ENCODE measurements around the gene WARS2. TPM values are rescaled to one million over a fixed set of nuclear protein-coding genes. Genes with fewer than 3 reads are reported as not detected.

Gene WARS2
- total RNA-seq, 2 experiments from 2014 or later = 10.3 to 12.9 TPM

DNA sequence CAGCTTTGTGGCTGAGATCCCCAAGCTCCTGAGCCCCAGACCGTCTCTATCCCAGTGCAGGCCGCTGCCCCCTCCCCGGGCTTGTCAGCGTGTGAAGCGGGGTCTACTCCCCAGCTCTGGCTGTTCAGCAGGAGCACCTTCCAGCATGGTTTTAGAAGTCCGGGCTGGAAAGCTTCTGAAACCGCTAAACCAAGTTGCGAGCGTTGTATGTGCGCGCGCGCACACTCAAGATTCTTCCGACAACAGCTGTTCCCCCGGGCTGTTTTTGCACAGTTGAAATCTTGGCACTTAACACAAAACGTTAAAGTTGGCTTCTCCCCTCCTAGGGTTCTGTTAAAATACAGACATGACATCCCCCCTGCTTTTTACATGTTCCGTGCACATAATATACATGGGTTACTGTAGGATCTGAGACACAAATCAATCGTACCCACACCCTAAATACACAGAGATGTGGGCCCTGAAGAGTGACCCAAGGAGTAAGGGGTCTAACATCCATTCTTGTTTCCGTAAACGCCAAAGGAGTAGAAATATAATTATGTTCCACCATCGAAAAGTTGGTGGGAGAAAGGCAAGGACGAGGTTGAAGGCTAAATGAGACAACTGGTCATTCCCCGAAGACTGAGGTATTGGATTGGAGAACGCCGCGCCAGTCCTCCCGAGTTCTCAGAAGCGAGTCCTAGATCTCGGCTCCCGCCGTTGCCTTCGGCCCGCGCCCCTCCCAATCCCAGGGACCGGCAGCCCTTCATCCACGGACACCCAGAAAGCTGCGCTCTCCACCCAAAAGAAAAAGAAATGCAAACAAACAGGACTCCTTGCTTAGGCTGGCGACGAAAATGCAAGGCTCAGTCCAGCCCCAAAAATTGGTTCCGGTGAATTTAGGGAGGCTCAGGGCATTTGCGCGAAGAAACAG lies 153.6 kb downstream of the WARS2 start:
- ChIA-PET POLR2A (interaction anchor here (0.6 kb wide), 1 partner anchor 158 kb away, joined by 7 read pairs; no protein-coding TSS in a partner anchor), CTCF (interaction anchor here (0.6 to 3.0 kb wide), 2 partner anchors 22 to 59 kb away, joined by 3 to 7 read pairs; no protein-coding TSS in a partner anchor)
- Mint-ChIP-seq H3K27me3 (peaks cover 93% of the 10 kb centered on the region), H3K36me3 (ENCODE audit: low read depth) (peaks cover 5% of the 10 kb centered on the region), H3K27ac (peak overlapping the region; percentile 57), H3K4me3 (peak overlapping the region; percentile 44), H3K9me3 (peaks cover 10% of the 10 kb centered on the region), H3K4me1 (peaks cover 11% of the 10 kb centered on the region)
- no peak for DNase-seq

DNA sequence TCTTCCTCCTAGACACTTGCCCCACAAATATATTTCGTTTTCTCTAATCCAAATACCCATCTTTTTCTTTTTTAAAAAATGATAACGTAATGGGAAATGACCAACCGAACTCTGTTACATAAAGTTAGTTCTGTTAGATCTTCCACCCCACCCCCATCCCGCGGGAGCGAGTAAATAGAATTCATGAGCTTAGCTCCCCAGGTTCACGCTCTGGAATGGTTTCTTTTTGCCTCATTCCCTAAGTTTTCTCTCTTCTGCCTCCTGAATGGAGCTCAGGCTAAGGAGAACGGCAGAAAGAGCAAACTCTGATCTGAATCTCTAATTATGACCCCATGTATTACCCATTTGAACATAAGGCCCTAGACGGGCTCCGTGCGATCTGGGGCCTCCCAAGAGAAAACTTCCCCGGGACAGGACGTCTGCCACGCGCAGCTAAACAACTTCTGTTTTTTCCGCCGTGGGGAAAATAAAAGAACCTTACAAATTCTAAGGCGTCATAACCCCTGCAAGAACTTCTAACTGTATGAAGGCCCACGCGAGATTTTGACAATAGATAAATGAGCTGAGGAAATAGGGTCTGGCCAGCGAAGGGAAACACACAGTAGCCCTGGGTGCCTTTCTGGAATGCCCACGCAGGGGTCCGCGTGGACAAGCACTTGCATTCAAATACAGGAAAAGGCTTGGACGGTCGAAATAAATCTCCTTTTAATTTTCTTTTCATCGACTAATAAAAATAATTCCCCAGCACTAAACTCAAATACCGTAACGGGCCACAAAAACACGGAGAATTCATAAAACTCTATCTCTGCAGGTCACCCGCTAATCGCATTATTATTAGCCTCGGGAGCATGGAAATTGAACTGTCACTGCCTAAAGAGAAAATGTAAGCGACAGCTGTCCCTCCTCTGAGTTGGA lies 154.6 kb downstream of the WARS2 start:
- Mint-ChIP-seq H3K4me3 (peak overlapping the region; percentile 26), H3K9me3 (peaks cover 10% of the 10 kb centered on the region), H3K4me1 (peaks cover 11% of the 10 kb centered on the region), H3K36me3 (ENCODE audit: low read depth) (peaks cover 5% of the 10 kb centered on the region), H3K27me3 (peaks cover 92% of the 10 kb centered on the region), H3K27ac (peak overlapping the region; percentile 57)
- no peak for DNase-seq
- POLR2A ChIA-PET = no interaction called here
- CTCF ChIA-PET = interaction anchor here (0.6 to 3.0 kb wide), 2 partner anchors 23 to 60 kb away, joined by 3 to 7 read pairs; no protein-coding TSS in a partner anchor

DNA sequence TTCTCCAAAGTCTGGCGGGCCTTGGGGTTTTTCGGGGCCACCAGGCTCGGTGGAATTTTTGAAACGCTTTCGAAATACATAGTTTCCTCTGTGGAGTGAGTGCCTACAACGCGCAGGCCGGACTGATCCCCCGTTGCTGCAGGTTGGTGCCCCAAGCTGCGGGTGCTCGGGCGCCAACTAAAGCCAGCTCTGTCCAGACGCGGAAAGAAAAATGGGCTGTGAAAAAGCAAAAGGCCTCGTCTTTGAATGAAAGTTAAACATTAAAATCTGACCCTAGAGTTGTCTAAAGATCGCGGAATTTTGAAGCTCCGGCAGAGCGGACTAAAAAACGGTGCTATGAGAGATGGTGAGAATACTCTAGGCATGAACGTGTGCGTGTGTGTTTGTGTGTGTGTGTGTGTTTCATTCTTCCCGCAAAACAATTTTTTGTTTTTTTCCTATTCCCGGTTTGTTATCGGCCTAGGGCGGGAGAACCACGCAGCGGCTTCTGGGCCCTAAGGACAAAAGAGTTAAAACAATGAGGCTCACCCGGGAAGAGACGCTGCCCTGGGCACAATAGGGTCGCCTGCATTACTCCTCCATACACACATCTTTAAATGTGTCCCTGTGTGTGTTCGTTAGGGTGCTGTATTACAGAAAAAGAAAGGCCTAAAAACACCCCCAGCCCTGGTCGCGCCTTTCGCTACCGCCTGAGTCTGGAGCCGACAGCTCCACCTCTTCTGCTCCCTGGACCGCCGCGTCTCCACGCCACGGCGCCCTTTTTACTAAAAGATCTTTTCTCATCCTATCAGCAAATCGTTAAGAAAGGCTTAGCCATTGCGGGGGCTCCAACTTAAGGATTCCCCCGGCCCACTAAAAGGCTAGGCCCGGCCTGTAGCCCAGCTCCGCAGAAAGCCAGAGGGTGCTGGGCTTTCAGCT lies 155.5 kb downstream of the WARS2 start:
- Mint-ChIP-seq H3K4me1 (peaks cover 14% of the 10 kb centered on the region), H3K4me3 (peak overlapping the region; percentile 26), H3K36me3 (ENCODE audit: low read depth) (peaks cover 9% of the 10 kb centered on the region), H3K27ac (peak overlapping the region; percentile 1), H3K27me3 (peaks cover 89% of the 10 kb centered on the region), H3K9me3 (peaks cover 13% of the 10 kb centered on the region)
- ChIA-PET POLR2A (no interaction called here), CTCF (interaction anchor here (3.0 kb wide), 1 partner anchor 24 kb away, joined by 7 read pairs; no protein-coding TSS in a partner anchor)
- no peak for DNase-seq

DNA sequence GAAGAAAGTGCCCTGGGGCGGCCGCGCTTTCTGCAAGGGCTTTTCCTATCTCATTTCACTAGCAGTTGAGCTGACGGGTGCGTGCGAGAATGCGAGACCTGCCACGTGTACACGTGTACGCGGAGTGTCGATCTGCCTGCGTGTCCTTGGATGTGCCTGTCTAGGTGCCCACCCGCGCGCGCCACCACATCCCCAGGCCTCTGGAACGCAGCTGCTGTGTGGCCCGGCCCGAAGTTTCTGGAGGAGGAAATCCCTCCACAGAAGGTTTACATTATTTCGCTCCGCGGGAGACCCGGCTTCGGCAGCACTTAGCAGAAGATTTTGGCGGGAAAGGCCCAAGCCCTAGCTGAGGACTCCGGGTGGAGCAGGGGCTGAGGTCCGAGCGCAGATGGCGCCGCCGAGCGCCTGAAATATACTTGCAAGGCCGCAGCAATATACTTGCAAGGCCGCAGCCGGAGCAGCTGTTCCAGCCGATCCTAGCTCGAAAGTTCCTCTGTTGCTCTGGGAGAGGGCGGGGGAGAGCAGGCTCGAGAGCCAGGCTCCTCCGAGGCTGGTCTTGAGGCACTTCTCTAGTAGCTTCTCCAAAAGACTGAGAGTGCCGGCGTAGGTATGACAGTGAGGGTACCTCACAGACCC lies 156.2 kb downstream of the WARS2 start:
- H3K9me3 Mint-ChIP-seq = peaks cover 17% of the 10 kb centered on the region
- H3K4me3 Mint-ChIP-seq = peak overlapping the region; percentile 26

DNA sequence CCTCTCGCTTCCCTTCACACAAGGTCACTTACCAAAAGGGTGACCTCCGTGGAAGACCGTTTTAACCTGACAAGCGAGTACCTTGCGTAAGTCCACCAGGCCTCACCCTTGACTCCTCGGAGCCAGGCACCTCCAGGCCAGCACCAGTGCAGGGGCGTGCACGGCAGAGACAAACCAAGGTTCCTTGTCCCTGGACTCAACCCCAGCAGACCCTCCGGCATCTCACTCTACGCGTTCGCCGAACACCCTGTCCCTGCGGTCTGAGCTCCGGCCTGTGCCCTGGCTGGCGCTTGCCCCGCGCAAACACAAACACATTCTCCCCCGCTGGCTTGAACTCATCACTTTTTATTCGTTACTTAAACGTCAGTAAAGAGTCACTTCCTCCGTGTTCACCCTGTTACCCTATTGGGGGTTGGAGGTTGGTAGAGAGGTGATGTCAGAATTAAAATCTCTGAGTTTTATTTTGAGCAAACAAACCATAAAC lies 156.9 kb downstream of the WARS2 start:
- Mint-ChIP-seq H3K9me3 (peaks cover 17% of the 10 kb centered on the region), H3K4me1 (peaks cover 15% of the 10 kb centered on the region), H3K36me3 (ENCODE audit: low read depth) (peaks cover 10% of the 10 kb centered on the region), H3K27ac (peak overlapping the region; percentile 66), H3K4me3 (peak overlapping the region; percentile 10), H3K27me3 (peaks cover 87% of the 10 kb centered on the region)
- DNase-seq = no peak
- POLR2A ChIA-PET = no interaction called here
- CTCF ChIA-PET = no interaction called here

More for the DNA sequence above, 156.2 kb downstream of the WARS2 start:
- ChIA-PET POLR2A (no interaction called here), CTCF (interaction anchor here (3.0 kb wide), 1 partner anchor 25 kb away, joined by 7 read pairs; no protein-coding TSS in a partner anchor)
- Mint-ChIP-seq H3K4me1 (peaks cover 15% of the 10 kb centered on the region), H3K27me3 (peaks cover 89% of the 10 kb centered on the region), H3K36me3 (ENCODE audit: low read depth) (peaks cover 11% of the 10 kb centered on the region), H3K27ac (no peak overlapping the region)
- no peak for DNase-seq

DNA sequence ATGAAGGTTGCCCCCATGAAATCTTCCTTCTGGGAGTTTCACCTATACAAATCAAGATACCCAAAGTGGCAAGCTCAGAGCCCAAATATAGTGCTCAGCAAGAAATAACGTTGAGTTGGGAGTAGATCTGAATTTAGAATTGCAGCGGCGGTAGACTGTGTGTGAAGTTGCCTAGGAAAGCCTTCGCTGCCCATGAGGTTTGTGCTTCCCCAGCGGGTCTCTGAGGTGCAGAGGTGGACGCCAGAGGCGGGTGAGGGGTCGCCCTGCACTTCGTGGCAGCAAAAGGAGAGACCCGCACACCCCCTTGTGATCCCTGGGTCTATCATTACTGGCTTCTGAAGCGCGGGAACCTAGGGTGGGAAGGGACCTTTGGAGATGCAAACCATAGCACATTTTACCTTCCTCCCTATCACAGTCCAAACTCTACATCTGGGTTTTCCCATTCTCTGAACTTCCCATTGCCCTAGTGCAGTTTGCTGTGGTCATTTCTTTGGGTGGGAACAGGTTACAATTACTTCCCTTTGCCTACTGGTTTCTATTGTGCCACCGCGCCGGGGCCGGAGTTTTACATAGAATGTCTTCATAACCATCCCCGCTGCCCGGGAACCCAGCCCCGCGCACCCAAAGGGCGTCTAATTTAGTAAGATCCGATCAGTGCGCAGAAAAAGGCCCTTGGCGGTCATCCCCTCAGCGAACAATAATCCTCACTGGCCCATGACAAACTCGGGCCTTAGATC lies 157.5 kb downstream of the WARS2 start:
- Mint-ChIP-seq H3K27ac (no peak overlapping the region), H3K27me3 (peaks cover 87% of the 10 kb centered on the region), H3K36me3 (ENCODE audit: low read depth) (peaks cover 8% of the 10 kb centered on the region), H3K4me3 (no peak overlapping the region), H3K9me3 (peaks cover 17% of the 10 kb centered on the region), H3K4me1 (peaks cover 15% of the 10 kb centered on the region)
- ChIA-PET CTCF (no interaction called here), POLR2A (no interaction called here)
- DNase-seq = no peak

DNA sequence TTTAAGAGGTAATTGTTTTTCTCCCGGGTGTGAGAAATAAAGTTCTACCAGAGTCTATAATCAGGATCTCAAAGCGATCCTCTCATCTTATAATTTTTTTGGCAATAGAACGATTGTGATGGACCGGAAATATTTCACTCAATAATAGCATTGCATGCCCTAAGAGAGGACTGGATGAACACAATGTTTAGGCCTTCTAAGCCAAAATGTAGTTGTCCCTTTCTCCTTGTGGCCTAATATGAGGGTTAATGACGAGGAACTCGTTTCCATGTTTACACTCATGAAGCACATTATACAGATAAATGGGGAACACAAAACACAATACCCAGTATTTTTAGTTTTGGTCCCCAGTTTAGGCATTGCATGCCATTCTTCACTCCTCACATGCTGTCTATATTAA lies 158.2 kb downstream of the WARS2 start:
- H3K36me3 Mint-ChIP-seq (ENCODE audit: low read depth) = peaks cover 8% of the 10 kb centered on the region
- peaks cover 86% of the 10 kb centered on the region for H3K27me3 Mint-ChIP-seq
- no peak overlapping the region for H3K4me3 Mint-ChIP-seq
- peaks cover 17% of the 10 kb centered on the region for H3K9me3 Mint-ChIP-seq
- CTCF ChIA-PET = interaction anchor here (1.0 to 1.1 kb wide), 2 partner anchors 11 to 14 kb away, joined by 3 read pairs; no protein-coding TSS in a partner anchor
- no peak for DNase-seq
- POLR2A ChIA-PET = no interaction called here
- H3K27ac Mint-ChIP-seq = no peak overlapping the region
- H3K4me1 Mint-ChIP-seq = peaks cover 15% of the 10 kb centered on the region

DNA sequence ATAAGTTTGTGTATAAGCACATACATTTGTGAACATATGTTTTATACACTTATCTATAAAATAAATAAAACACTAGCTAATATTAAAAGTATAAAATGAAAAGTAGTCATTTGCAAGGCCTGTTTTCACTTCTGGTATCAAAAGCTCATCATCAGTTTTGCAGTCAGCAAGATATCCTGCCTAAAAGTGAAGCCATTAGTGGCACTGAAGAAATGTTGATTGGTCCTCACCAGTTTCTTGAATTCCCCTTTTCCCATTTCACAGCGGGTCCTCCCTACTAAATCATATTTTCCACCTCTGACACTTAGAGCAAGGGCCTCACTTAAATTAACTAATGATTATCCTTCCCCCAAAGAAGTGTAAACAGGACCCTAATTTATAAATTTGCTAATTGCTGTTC lies 159.0 kb downstream of the WARS2 start:
- no peak overlapping the region for H3K27ac Mint-ChIP-seq
- no peak overlapping the region for H3K4me3 Mint-ChIP-seq
- no peak for DNase-seq
- ChIA-PET CTCF (interaction anchor here (1.0 to 1.1 kb wide), 2 partner anchors 12 to 15 kb away, joined by 3 read pairs; no protein-coding TSS in a partner anchor), POLR2A (no interaction called here)
- H3K9me3 Mint-ChIP-seq = peaks cover 14% of the 10 kb centered on the region
- peaks cover 9% of the 10 kb centered on the region for H3K4me1 Mint-ChIP-seq
- H3K36me3 Mint-ChIP-seq (ENCODE audit: low read depth) = peaks cover 8% of the 10 kb centered on the region
- H3K27me3 Mint-ChIP-seq = peaks cover 80% of the 10 kb centered on the region

Other genes starting within 250 kb of the WARS2 start
- gene TBX15, start 152.3 kb downstream of the WARS2 start, total RNA-seq = not detected
- not detected for gene HAO2, start 228.1 kb upstream of the WARS2 start, total RNA-seq